Stimulated activated CD8-positive, alpha-beta memory T cell treated with anti-CD3 and anti-CD28 coated beads, Interleukin-15, amount 100 ng/mL, for 24 hours (primary cell): ENCODE results near the gene CDKL5.

Source experiments
- DNase-seq: peaks from one replicate; pipeline ENCODE4 v3.0.0-alpha.2; 2020; ENCODE audit warnings: low read depth

Gene CDKL5

GRCh38 chrX:18457000-18457399 lies 31.6 kb downstream of the CDKL5 start:
- no peak for DNase-seq

- no peak for DNase-seq
These were observed 36.0 kb downstream of the CDKL5 start for GRCh38 chrX:18461431-18461830.

- no peak for DNase-seq
These were observed 39.1 kb downstream of the CDKL5 start for GRCh38 chrX:18464499-18464898.

- no peak for DNase-seq
These were observed 39.6 kb downstream of the CDKL5 start for GRCh38 chrX:18465051-18465450.

GRCh38 chrX:18468599-18468998 lies 43.2 kb downstream of the CDKL5 start:
- DNase-seq: no peak

- DNase-seq: no peak
These were observed 45.9 kb downstream of the CDKL5 start for GRCh38 chrX:18471296-18471695.

- DNase-seq: no peak
These were observed 65.6 kb downstream of the CDKL5 start for GRCh38 chrX:18490806-18491555.

- DNase-seq: no peak
These were observed 66.4 kb downstream of the CDKL5 start for GRCh38 chrX:18491587-18492340.

GRCh38 chrX:18534949-18535348 lies 109.5 kb downstream of the CDKL5 start:
- DNase-seq: no peak

- no peak for DNase-seq
These were observed 111.7 kb downstream of the CDKL5 start for GRCh38 chrX:18537068-18537467.

- no peak for DNase-seq
These were observed 112.1 kb downstream of the CDKL5 start for GRCh38 chrX:18537524-18537923.

- DNase-seq: no peak
These were observed 116.7 kb downstream of the CDKL5 start for GRCh38 chrX:18542131-18542530.

- DNase-seq: no peak
These were observed 117.5 kb downstream of the CDKL5 start for GRCh38 chrX:18542905-18543304.

GRCh38 chrX:18543738-18544137 lies 118.3 kb downstream of the CDKL5 start:
- DNase-seq: no peak

GRCh38 chrX:18545771-18546170 lies 120.4 kb downstream of the CDKL5 start:
- DNase-seq: no peak

GRCh38 chrX:18548996-18549395 lies 123.6 kb downstream of the CDKL5 start:
- DNase-seq: no peak

- no peak for DNase-seq
These were observed 124.2 kb downstream of the CDKL5 start for GRCh38 chrX:18549643-18550042.

GRCh38 chrX:18557879-18558278 lies 132.5 kb downstream of the CDKL5 start:
- DNase-seq: no peak

- no peak for DNase-seq
These were observed 133.4 kb downstream of the CDKL5 start for GRCh38 chrX:18558799-18559198.

- DNase-seq: no peak
These were observed 135.6 kb downstream of the CDKL5 start for GRCh38 chrX:18561020-18561419.

- no peak for DNase-seq
These were observed 140.3 kb downstream of the CDKL5 start for GRCh38 chrX:18565727-18566126.

- no peak for DNase-seq
These were observed 141.3 kb downstream of the CDKL5 start for GRCh38 chrX:18566748-18567147.

- no peak for DNase-seq
These were observed 148.1 kb downstream of the CDKL5 start for GRCh38 chrX:18573556-18573955.

- no peak for DNase-seq
These were observed 149.2 kb downstream of the CDKL5 start for GRCh38 chrX:18574591-18574990.
